Stomach smooth muscle (tissue), 2 donors: ENCODE measurements around the gene POLE.

Experiments used
- H3K27ac ChIP-seq: one replicate; pipeline ENCODE4 v1.7.0; 2013; ENCODE audit warnings: mild to moderate bottlenecking, low read length, inconsistent platforms
- H3K27me3 ChIP-seq, 2 donors: one replicate each; pipeline ENCODE4 v1.7.0; 2013; ENCODE audit warnings: low read length in 2 of 2; ENCODE audit not compliant: insufficient read depth in 2 of 2, control insufficient read depth in 1 of 2
- H3K36me3 ChIP-seq, 2 donors: one replicate each; pipeline ENCODE4 v1.7.0; 2013; ENCODE audit warnings: low read length in 2 of 2; ENCODE audit not compliant: control insufficient read depth in 2 of 2, insufficient read depth in 2 of 2
- H3K4me1 ChIP-seq: one replicate; pipeline ENCODE4 v1.7.0; 2013; ENCODE audit warnings: low read length; ENCODE audit not compliant: control insufficient read depth, insufficient read depth
- H3K4me3 ChIP-seq, 2 donors: one replicate each; pipeline ENCODE4 v1.7.0; 2013; ENCODE audit warnings: low read length in 2 of 2
- H3K9ac ChIP-seq, 2 donors: one replicate each; pipeline ENCODE4 v1.7.0; 2013; ENCODE audit warnings: low read length in 2 of 2, mild to moderate bottlenecking in 1 of 2
- H3K9me3 ChIP-seq, 2 donors: one replicate each; pipeline ENCODE4 v1.7.0; 2013; ENCODE audit warnings: low read length in 2 of 2; ENCODE audit not compliant: control insufficient read depth in 2 of 2
- donor health status: healthy.
- donor health status: Pancreatic carcinoma.

POLE gene

DNA sequence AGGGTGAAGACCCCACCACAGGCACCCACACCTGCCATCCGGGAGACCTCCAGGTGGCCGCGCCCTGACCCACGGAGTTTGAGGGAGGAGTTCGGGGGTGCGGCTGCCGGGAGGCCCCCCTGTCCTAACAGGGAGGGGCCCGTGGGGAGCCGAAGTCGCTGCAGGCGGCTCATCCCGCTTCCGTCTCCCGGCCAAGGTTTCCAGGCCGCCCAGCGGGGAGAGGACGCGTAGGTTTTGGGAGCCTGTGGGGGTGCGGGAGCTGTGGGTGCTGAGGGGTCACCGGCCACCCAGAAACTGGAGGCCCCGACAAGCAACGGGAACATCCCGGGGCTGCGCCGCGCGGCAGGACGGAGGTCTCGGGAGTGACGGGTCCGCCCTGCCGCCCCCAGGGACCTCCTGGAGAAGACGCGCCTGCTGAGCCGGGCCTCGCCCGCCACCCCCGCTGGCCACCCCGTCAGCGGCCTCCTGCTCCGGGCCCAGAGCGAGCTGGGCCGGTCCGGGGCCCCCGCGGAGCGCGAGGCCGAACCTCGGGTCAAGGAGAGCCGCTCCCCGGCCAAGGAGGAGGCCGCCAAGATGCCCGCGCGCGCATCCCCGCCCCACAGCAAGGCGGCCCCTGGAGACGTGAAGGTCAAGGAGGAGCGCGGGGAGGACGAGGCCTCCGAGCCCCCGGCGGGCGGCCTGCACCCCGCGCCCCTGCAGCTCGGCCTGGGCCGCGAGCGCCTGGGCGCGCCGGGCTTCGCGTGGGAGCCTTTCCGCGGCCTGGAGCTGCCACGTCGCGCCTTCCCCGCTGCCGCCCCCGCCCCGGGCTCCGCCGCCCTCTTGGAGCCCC, 104.3 kb downstream of the POLE start:
- H3K9ac ChIP-seq = no peak overlapping the region
- no peak overlapping the region for H3K27ac ChIP-seq

DNA sequence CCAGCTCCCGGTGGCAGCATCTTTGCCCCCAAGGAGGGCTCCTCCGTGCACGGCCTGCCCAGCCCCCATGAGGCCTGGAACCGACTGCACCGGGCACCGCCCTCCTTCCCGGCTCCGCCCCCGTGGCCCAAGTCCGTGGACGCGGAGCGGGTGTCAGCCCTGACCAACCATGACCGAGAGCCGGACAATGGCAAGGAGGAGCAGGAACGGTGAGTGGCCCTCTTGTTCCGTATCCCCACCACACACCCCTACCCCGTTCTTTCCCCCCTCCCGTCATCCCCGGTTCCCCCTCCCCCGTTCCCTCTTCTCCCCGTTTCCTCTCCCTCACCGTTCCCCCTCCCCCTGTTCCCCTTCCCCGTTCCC, 105.1 kb downstream of the POLE start:
- no peak overlapping the region for H3K9ac ChIP-seq
- H3K9me3 ChIP-seq = no peaks in the 10 kb centered on the region
- peaks cover 10% of the 10 kb centered on the region for H3K4me1 ChIP-seq
- H3K27me3 ChIP-seq = no peaks in the 10 kb centered on the region
- H3K4me3 ChIP-seq = peak overlapping the region in 1 of 2 donors; percentile 58
- H3K36me3 ChIP-seq = peaks cover 9 to 14% of the 10 kb centered on the region in 2 donors
- H3K27ac ChIP-seq = no peak overlapping the region

More for the DNA sequence above, 104.3 kb downstream of the POLE start:
- peak overlapping the region in 1 of 2 donors; percentile 58 for H3K4me3 ChIP-seq
- peaks cover 6 to 11% of the 10 kb centered on the region in 2 donors for H3K36me3 ChIP-seq
- H3K9me3 ChIP-seq = no peaks in the 10 kb centered on the region
- H3K27me3 ChIP-seq = no peaks in the 10 kb centered on the region
- H3K4me1 ChIP-seq = peaks cover 10% of the 10 kb centered on the region

DNA sequence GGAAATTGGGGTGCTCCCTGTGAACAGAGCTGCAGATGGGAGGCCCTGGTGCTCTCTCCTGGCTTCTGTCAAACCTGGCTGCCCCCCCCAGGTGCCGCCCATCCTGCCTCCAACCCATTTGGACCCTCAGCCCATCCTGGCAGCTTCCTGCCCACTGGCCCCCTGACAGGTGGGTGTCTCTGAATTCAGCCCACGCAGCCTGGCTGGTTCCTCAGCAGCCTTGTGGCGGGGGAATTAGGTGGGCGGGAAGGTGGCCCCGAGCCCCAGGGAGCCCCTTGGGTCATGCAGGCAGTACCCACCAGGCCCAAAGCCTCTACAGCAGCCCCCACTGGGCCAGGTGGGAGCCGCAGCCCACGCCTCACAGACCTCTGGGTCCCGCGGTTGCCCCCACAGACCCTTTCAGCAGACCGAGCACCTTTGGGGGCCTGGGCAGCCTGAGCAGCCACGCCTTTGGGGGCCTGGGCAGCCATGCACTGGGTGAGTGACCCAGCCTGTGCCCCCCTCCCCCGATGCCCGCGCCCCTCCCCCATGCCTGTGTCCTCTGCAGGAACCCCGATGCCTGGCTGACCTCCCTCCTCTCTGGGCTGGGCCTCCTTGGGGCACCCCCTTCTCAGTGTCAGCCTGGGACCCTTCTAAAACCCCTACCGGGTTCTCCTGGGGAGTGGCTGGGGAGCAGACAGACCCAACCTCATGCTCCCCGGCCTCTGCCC, 105.6 kb downstream of the POLE start:
- Histone ChIP-seq H3K4me1 (peaks cover 10% of the 10 kb centered on the region), H3K4me3 (no peak overlapping the region), H3K9me3 (no peaks in the 10 kb centered on the region), H3K27ac (no peak overlapping the region), H3K27me3 (no peaks in the 10 kb centered on the region), H3K9ac (no peak overlapping the region), H3K36me3 (peaks cover 12 to 14% of the 10 kb centered on the region in 2 donors)

DNA sequence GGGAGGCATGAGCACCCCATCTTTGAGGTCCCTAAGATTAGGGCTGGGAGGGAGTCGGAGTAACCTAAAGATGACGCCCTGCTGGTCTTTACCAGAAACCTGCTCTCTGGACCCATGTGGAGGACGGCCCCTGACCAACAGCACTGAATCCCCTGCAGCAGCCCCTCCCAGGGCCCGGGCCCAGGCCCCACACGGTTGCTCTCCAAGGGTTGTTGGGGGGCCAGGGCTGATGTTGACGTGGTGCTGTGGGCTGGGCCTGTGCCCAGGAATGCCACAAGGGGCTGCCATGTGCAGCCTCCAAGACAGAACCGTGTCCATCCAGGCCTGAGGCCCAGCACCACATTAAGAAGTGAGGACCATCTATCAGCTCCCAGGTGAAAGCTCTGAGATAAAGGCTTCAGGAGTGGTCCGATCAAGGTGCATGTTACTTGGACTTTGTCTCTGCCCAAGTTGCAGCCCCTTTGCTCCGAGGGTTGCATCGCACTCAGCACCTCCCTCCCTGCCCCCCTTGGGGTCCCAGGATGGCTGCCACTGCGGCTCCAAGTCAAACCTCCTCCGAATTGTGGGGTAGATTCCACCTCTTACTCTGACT, 106.3 kb downstream of the POLE start:
- Histone ChIP-seq H3K9me3 (no peaks in the 10 kb centered on the region), H3K27me3 (no peaks in the 10 kb centered on the region), H3K9ac (no peak overlapping the region), H3K36me3 (peaks cover 12 to 14% of the 10 kb centered on the region in 2 donors), H3K27ac (no peak overlapping the region), H3K4me1 (peaks cover 10% of the 10 kb centered on the region), H3K4me3 (no peak overlapping the region)

DNA sequence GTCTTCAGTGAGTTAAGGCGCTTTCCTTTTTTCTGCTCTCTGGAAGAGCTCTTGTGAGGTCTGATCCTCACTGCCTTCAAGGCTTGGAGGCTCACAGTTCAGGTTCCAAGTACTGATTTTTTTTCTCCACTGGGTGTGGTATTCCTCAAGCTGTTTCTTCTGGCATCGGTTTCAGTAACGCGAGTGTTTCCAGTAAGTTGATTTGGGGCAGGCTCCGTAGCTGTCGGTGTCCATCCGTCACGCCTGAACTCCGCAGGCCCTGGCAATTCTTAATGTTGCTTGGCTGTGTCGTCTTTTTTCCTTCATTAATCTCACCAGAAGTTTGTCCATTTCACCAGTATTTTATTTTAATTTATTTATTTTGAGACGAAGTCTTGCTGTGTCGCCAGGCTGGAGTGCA, 107.4 kb downstream of the POLE start:
- Histone ChIP-seq H3K36me3 (peaks cover 15 to 17% of the 10 kb centered on the region in 2 donors), H3K27me3 (no peaks in the 10 kb centered on the region), H3K9me3 (no peaks in the 10 kb centered on the region), H3K27ac (no peak overlapping the region), H3K4me3 (no peak overlapping the region), H3K9ac (no peak overlapping the region), H3K4me1 (peaks cover 10% of the 10 kb centered on the region)

DNA sequence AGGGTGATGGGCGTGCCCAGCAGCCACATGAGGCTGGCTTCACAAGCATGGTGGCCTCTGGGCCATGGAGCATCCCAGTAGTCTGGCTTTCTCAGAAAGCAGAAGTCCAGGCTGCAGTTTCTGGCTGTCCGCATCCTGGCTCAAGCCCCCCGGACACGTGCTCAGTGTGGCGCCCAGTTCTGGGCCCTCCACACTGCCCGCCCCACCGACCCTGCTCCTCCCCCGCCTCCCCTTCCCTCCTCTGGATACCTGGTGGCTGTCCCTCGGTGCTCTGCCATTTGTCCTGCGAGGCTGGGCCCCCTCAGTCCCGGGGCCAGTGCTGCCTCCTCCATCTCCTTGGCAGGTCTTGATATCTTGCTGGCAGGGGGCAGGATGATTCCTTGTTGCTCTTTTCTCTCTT, 108.3 kb downstream of the POLE start:
- H3K27ac ChIP-seq = no peak overlapping the region
- peaks cover 10% of the 10 kb centered on the region for H3K4me1 ChIP-seq
- no peaks in the 10 kb centered on the region for H3K9me3 ChIP-seq
- no peaks in the 10 kb centered on the region for H3K27me3 ChIP-seq
- no peak overlapping the region for H3K9ac ChIP-seq
- H3K4me3 ChIP-seq = no peak overlapping the region
- H3K36me3 ChIP-seq = peaks cover 17 to 18% of the 10 kb centered on the region in 2 donors

DNA sequence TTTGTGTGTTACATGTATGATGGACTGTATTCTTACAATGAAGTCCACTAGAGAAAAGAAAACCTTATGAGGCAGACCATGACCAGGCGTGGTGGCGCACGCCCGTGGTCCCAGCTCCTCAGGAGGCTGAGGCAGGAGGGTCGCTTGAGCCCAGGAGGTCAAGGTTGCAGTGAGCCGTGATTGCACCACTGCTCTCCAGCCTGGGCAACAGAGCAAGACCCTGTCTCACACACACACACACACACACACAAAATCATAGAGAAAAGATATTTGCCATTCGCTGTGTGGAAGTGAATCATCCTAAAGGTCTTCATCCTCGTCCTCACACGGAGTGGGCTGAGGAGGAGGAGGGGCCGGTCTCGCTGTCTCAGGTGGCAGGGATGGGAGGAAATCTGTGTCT, 109.0 kb downstream of the POLE start:
- no peaks in the 10 kb centered on the region for H3K9me3 ChIP-seq
- H3K27me3 ChIP-seq = no peaks in the 10 kb centered on the region
- H3K27ac ChIP-seq = no peak overlapping the region
- no peak overlapping the region for H3K4me3 ChIP-seq
- no peak overlapping the region for H3K9ac ChIP-seq
- peaks cover 10% of the 10 kb centered on the region for H3K4me1 ChIP-seq
- H3K36me3 ChIP-seq = peaks cover 17 to 19% of the 10 kb centered on the region in 2 donors

DNA sequence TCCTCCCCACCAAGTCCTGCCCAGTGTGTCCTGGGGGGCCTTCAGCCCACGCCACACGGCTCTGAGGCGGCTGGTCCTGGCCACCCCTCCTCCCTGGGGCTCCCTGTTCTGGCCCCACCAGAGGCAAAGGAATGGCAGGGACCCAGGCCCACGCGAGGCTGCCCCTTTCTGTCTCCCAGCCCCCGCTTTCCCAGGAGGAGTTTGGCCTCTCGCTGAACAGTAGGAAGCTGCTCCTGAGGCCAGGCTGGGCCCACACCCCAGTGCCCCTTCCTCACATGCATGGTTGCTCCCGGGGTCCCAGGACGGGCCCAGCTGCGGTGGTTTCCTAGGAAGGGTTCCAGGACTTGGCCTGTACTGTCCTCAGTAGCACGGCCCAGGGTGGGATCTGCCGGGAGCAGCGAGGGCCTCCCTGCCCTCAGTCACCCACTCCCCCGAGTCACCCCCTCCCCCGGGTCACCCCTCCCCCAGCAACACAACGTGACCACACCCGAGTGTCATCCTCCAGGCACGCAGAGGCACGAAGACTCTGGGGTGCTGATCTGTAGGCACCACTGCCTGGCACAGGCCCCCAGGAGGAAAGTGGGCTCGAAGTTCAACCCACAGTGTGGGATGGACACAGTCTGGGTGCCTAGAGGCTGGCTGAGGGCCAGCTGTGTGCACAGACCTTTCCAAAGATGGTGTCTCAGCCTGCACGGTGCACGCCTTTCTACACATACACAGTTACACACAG, 109.8 kb downstream of the POLE start:
- no peaks in the 10 kb centered on the region for H3K9me3 ChIP-seq
- H3K36me3 ChIP-seq = peaks cover 19 to 25% of the 10 kb centered on the region in 2 donors
- peaks cover 10% of the 10 kb centered on the region for H3K4me1 ChIP-seq
- no peak overlapping the region for H3K4me3 ChIP-seq
- H3K9ac ChIP-seq = no peak overlapping the region
- no peak overlapping the region for H3K27ac ChIP-seq
- no peaks in the 10 kb centered on the region for H3K27me3 ChIP-seq

DNA sequence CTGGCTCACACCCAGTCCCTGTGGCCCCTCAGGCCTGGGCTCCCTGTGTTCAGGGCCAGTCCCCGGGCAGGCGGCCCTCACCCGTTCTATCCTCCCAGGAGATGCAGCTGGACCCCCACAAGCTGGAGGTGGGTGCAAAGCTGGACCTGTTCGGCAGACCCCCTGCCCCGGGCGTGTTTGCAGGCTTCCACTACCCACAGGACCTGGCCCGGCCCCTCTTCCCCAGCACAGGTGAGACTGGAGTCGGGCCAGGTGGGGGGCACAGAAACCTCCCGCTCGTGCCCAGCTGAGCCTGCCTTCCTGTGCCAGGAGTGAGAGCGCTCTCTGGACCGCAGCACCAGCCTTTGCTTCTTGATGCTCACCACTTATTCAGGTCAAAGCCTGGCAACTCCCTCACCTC, 110.4 kb downstream of the POLE start:
- Histone ChIP-seq H3K36me3 (peaks cover 19 to 25% of the 10 kb centered on the region in 2 donors), H3K27me3 (no peaks in the 10 kb centered on the region), H3K9ac (no peak overlapping the region), H3K27ac (no peak overlapping the region), H3K4me3 (no peak overlapping the region), H3K9me3 (no peaks in the 10 kb centered on the region), H3K4me1 (peaks cover 10% of the 10 kb centered on the region)

DNA sequence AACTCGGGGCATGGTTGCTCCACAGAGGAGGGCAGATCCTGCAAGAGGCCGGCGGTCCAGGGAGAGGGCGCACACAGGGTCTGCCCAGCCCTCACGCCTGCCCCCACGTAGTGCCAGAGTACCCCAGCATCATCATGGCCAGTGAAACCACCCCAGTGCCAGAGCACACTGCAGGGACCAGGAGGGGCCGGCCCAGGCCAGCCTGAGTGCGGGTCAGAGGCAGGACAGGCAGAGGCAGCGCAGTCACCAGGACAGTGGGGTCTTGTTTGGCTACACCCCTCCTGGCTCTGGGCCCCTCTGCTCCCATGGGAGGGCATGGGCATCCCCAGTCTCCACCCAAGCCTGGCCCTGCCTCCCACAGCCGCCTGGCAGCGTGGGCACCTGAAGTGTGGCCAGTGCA, 111.5 kb downstream of the POLE start:
- Histone ChIP-seq H3K9me3 (no peaks in the 10 kb centered on the region), H3K9ac (no peak overlapping the region), H3K4me1 (peaks cover 10% of the 10 kb centered on the region), H3K27ac (no peak overlapping the region), H3K4me3 (no peak overlapping the region), H3K36me3 (peaks cover 15 to 22% of the 10 kb centered on the region in 2 donors), H3K27me3 (no peaks in the 10 kb centered on the region)
